SK-N-MC (cell line): ENCODE measurements around the gene TAS2R16.
A peak's percentile ranks its signal among the peaks of the same experiment; 100 is the strongest.

Experiments used
- DNase-seq: peaks from one replicate; pipeline ENCODE4 v3.0.0-alpha.2; 2011; ENCODE audit warnings: low read depth, low spot score
- H3K27ac ChIP-seq: fragments of 200-600 bp; sonication (generic); 2 replicates; pipeline ENCODE4 v1.5.1; 2016; ENCODE audit warnings: mixed run types
- H3K36me3 ChIP-seq: fragments of 200-600 bp; sonication (generic); 2 replicates; pipeline ENCODE4 v1.6.1; 2017; ENCODE audit warnings: antibody characterized with exemption, low read length, mixed read lengths; ENCODE audit not compliant: insufficient read depth
- H3K4me3 ChIP-seq: fragments of 200-600 bp; sonication (generic); 2 replicates; pipeline ENCODE4 v1.5.1; 2016
- H3K9ac ChIP-seq: fragments of 200-600 bp; sonication (generic); 2 replicates; pipeline ENCODE4 v1.8.0; 2017; ENCODE audit warnings: mixed run types, mixed read lengths; ENCODE audit not compliant: insufficient read length
- H3K9me3 ChIP-seq: fragments of 200-600 bp; sonication (generic); 2 replicates; pipeline ENCODE4 v1.6.1; 2017; ENCODE audit warnings: low read depth, mild to moderate bottlenecking, antibody characterized with exemption, low read length, moderate library complexity, mixed read lengths
- EZH2 ChIP-seq: fragments of 200-600 bp; sonication (generic); IDR thresholded peaks from one replicate; pipeline ENCODE4 v1.6.1; 2017; ENCODE audit warnings: antibody characterized with exemption
- FOXP2 ChIP-seq: optimal IDR thresholded peaks from 2 replicates; pipeline ENCODE3; 2011; ENCODE audit warnings: mild to moderate bottlenecking, moderate library complexity; ENCODE audit not compliant: insufficient read depth; ENCODE audit errors: extremely low read length, control extremely low read depth
- POLR2AphosphoS5 ChIP-seq: IDR thresholded peaks from 2 replicates; pipeline ENCODE4 v1.6.1; 2012; ENCODE audit warnings: mild to moderate bottlenecking, low read depth, low read length, borderline replicate concordance

TAS2R16 gene

DNA sequence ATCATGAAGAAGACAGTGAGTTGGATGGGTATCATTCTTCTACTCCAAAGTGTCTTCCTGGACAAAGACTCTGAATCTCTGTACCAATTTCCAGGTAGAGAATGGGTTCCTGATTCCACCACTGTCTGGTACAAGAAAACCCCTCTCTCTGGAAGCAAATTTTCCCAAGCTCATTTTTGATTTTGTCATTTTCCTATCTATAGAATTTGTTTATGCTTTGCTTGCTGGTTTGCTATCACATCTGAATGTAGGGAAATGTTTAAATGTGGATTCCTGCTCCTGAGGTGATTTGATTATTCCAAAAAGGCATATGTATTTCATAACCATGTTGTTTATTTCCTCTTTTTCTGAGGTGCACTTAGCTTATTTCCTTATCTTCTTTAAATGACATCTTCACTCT is at the start of gene TAS2R16:
Gene TAS2R16, minus strand, starts transcription at position 101 of the 400 bp plus-strand sequence. Its CDS starts 66 bp downstream, at position 35.
- no peak within 1 kb of the TSS for H3K27ac ChIP-seq
- H3K9ac ChIP-seq: no peak within 1 kb of the TSS
- no peaks in the 10 kb centered on the region for H3K36me3 ChIP-seq
- no peak for TF ChIP-seq EZH2
- no peak for TF ChIP-seq FOXP2
- TF ChIP-seq POLR2AphosphoS5: no peak
- DNase-seq: no peak
- no peak within 1 kb of the TSS for H3K4me3 ChIP-seq
- no peaks in the 10 kb centered on the region for H3K9me3 ChIP-seq

GRCh38 chr7:123043642-123044041 is 48.1 kb upstream of the TAS2R16 start:
- peak; percentile 62; the same call in 1 of the 2 replicates for TF ChIP-seq POLR2AphosphoS5
- TF ChIP-seq EZH2: no peak
- no peak for TF ChIP-seq FOXP2
- Histone ChIP-seq H3K9me3 (peaks cover 7% of the 10 kb centered on the region; the same call in 1 of the 2 replicates), H3K27ac (peak overlapping the region; percentile 98), H3K36me3 (no peaks in the 10 kb centered on the region), H3K9ac (no peak overlapping the region), H3K4me3 (no peak overlapping the region)
- peak; percentile 80 for DNase-seq

DNA sequence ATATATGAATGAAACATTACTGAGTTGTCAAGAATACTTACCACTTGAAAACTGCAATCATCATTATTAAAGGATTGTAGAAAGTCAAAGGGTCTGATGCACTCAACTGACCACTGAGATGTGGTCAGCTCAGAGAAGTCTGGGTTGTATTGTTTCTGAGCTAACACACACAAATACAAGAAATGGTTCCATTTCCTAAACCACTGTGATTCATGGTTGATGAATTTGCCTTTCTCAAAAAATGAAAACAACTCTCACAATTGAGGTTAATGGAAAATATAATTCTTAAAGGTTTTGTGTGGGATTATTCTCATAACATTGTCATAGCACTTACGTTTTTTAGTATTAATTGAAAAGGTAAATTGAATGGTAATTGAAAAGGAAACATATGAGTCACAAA is 45.6 kb upstream of the TAS2R16 start:
- no peak for DNase-seq
- no peak overlapping the region for H3K27ac ChIP-seq
- no peak overlapping the region for H3K9ac ChIP-seq
- peaks cover under 1% of the 10 kb centered on the region; the same call in 1 of the 2 replicates for H3K9me3 ChIP-seq
- H3K36me3 ChIP-seq: no peaks in the 10 kb centered on the region
- no peak for TF ChIP-seq POLR2AphosphoS5
- no peak for TF ChIP-seq FOXP2
- TF ChIP-seq EZH2: no peak
- H3K4me3 ChIP-seq: no peak overlapping the region

- no peaks in the 10 kb centered on the region for H3K9me3 ChIP-seq
- H3K4me3 ChIP-seq: no peak overlapping the region
- no peaks in the 10 kb centered on the region for H3K36me3 ChIP-seq
- TF ChIP-seq FOXP2 (no peak), POLR2AphosphoS5 (no peak), EZH2 (no peak)
- H3K9ac ChIP-seq: no peak overlapping the region
- no peak for DNase-seq
- peak overlapping the region; percentile 62 for H3K27ac ChIP-seq
Measured at GRCh38 chr7:123039269-123039668, 43.8 kb upstream of the TAS2R16 start.

DNA sequence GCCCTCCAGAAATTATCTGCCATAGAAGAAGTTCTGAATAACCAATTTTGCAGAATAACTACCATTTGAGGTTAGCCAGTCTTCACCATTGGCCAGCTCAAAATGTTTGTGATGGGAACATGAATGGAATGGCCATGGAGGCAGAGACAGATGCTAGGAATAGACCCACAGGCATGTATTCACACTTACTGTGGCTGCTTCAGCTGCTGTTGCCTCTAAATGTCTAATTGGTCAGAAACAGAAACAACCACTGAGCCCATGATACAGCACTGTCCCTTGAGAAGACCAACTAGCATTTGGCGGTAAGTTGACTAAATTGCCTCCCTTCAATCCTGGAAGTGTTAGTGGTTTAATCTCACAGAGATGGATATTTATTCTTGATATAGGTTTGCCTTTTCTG is 38.6 kb upstream of the TAS2R16 start:
- no peaks in the 10 kb centered on the region; the same call in 1 of the 2 replicates for H3K9me3 ChIP-seq
- DNase-seq: no peak
- TF ChIP-seq POLR2AphosphoS5: no peak
- H3K4me3 ChIP-seq: no peak overlapping the region
- no peak overlapping the region for H3K9ac ChIP-seq
- no peak overlapping the region for H3K27ac ChIP-seq
- H3K36me3 ChIP-seq: no peaks in the 10 kb centered on the region

- H3K36me3 ChIP-seq: no peaks in the 10 kb centered on the region
- no peak overlapping the region for H3K27ac ChIP-seq
- H3K4me3 ChIP-seq: no peak overlapping the region
- no peak for TF ChIP-seq EZH2
- TF ChIP-seq POLR2AphosphoS5: no peak
- no peak for TF ChIP-seq FOXP2
- H3K9ac ChIP-seq: no peak overlapping the region
- no peak for DNase-seq
- no peaks in the 10 kb centered on the region; the same call in 1 of the 2 replicates for H3K9me3 ChIP-seq
Measured at GRCh38 chr7:123030631-123031030, 35.1 kb upstream of the TAS2R16 start.

DNA sequence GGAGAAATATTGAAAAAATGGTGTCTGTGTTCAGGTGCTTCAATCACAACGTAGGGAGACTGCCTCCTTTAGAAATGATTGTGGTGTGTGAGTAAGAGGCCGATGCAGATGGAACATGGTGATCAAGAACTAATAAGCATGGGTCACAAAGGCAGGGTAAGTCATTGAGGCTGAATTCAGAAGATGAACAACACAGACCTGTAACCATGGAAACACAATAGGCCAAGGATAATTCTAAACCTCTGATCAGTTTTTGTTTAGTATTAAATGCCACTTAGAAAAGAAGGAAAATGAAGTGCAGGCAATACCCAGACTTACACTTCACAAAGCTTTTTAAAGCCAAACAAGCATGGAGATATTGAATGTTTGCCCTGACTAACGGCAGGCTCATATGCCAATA is 32.8 kb upstream of the TAS2R16 start:
- Histone ChIP-seq H3K27ac (no peak overlapping the region), H3K9me3 (no peaks in the 10 kb centered on the region), H3K36me3 (no peaks in the 10 kb centered on the region), H3K4me3 (no peak overlapping the region), H3K9ac (no peak overlapping the region)
- TF ChIP-seq EZH2 (no peak), FOXP2 (no peak), POLR2AphosphoS5 (no peak)
- no peak for DNase-seq

DNA sequence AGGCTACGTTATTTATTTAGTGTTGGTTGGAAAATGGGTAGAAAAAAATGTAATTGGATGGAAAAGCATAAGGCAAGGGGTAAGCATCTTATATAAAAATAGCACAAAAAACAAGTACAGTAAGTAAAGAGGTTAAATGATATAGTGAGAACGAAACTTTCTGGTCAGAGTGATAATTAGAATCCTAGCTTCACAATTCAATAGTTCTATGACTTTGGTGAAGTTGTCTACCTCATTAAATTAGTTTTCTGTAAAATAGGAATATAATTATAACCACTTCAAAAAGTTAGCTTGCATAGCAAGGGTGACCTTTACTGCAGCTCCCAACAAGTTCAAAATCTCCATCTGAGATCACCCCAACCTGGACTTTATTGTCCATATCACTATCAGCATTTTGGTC is 30.8 kb upstream of the TAS2R16 start:
- Histone ChIP-seq H3K36me3 (no peaks in the 10 kb centered on the region), H3K4me3 (no peak overlapping the region), H3K9me3 (no peaks in the 10 kb centered on the region), H3K9ac (no peak overlapping the region), H3K27ac (no peak overlapping the region)
- TF ChIP-seq EZH2 (no peak), FOXP2 (no peak), POLR2AphosphoS5 (no peak)
- no peak for DNase-seq

DNA sequence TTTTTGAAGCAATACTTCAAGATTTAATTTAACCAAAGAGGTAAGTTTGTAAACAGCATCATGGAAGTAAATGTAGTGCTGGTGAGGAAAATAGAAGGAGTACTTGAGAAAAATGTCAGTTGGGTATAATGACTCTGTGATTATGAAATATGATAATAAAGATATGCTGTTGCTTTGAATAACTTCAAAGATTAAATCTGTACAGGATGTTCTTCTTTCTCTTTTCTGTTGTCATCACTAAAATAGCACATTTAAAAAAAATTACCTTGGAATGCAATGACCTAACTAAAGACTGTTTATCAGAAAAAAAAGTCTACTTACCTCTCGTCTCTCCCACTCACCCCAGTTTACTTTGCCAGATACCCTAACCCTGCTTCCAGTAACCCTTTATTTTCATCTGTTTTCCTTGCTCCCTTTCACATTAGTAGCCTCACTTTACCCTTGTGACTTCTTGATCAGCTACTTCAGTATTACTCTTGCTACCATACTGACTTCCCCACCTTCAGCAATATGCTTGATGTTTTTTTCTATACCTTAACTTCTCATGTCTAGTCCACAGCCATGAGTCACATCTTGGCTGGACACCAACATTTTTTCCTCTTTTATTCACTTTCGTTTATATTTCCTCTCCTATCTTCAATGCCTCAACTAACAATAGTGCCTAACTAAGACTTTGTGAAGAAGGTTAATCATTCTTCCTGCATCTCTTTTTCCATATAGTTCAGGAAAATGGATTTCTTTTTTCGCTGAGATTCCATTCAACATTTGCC is 29.7 kb upstream of the TAS2R16 start:
- Histone ChIP-seq H3K27ac (no peak overlapping the region), H3K4me3 (no peak overlapping the region), H3K36me3 (no peaks in the 10 kb centered on the region), H3K9ac (no peak overlapping the region), H3K9me3 (no peaks in the 10 kb centered on the region)
- no peak for DNase-seq
- no peak for TF ChIP-seq EZH2
- no peak for TF ChIP-seq POLR2AphosphoS5
- TF ChIP-seq FOXP2: no peak
